Activated T-cell treated with anti-CD3 and anti-CD28 coated beads, Interleukin-2, amount 50 U/mL, for 24 hours (primary cell): ENCODE results near the gene TBL1X.
"Not testable (repeated sequence)": the region's sequence is repeated elsewhere in the genome, so short reads cannot be mapped to it uniquely, and the experiment has no call there.

Source experiments
- DNase-seq: peaks from one replicate; pipeline ENCODE4 v3.0.0-alpha.2; 2020
- H3K27ac Mint-ChIP-seq: 2 replicates; pipeline ENCODE4 v1.8.0; 2020; ENCODE audit warnings: mild to moderate bottlenecking, mixed read lengths
- H3K27me3 Mint-ChIP-seq: 2 replicates; pipeline ENCODE4 v1.8.0; 2020; ENCODE audit warnings: mixed read lengths
- H3K36me3 Mint-ChIP-seq: 2 replicates; pipeline ENCODE4 v1.8.0; 2020; ENCODE audit warnings: low read depth, mixed read lengths
- H3K4me1 Mint-ChIP-seq: 2 replicates; pipeline ENCODE4 v1.8.0; 2020; ENCODE audit warnings: low read depth, mixed read lengths
- H3K4me3 Mint-ChIP-seq: 2 replicates; pipeline ENCODE4 v1.8.0; 2020; ENCODE audit warnings: mild to moderate bottlenecking, moderate library complexity, mixed read lengths
- H3K9me3 Mint-ChIP-seq: 2 replicates; pipeline ENCODE4 v1.8.0; 2020; ENCODE audit warnings: mixed read lengths

TBL1X gene

DNA sequence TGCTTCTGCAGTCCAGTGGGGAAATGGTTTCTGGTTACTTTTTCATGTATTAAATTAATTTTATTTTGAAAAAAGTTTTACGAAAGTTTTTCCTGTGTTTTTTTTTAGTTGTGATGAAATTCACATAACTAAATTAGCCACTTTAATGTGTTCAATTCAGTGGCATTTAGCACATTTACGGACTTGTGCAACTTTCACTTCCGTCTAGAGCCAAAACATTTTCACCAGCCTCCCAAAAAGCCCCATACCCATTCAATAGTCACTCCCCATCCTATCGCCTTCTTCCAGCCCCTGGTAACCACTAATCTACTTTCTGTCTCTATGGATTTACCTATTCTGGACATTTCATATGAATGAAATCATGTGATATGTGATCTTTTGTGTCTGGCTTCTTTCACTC lies 22.8 kb upstream of the TBL1X start:
- Mint-ChIP-seq H3K9me3 (no peaks in the 10 kb centered on the region), H3K36me3 (no peaks in the 10 kb centered on the region), H3K27ac (no peak overlapping the region), H3K27me3 (peaks cover 3% of the 10 kb centered on the region), H3K4me3 (no peak overlapping the region), H3K4me1 (peaks cover 11% of the 10 kb centered on the region)
- no peak for DNase-seq

DNA sequence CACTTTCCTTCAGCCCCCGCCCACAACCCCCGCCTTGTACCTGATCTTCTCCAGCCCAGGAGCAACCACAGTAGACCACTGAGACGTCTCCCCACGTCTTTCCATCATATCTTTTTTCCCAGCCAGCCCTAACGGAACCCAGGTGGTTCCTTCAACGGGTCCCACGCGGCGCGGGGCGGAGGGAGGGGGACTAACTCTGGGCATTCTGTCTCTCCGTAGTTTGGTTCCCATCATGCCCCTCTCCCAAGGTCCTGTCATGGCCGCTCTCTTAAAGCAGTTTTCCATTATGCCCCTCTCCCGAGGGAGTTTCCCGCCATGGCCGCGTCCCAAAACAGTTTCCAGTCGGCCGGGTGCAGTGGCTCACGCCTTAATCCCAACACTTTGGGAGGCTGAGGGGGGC lies 21.5 kb upstream of the TBL1X start:
- Mint-ChIP-seq H3K4me3 (no peak overlapping the region), H3K27me3 (peaks cover 3% of the 10 kb centered on the region), H3K4me1 (peaks cover 11% of the 10 kb centered on the region), H3K9me3 (no peaks in the 10 kb centered on the region), H3K27ac (no peak overlapping the region), H3K36me3 (no peaks in the 10 kb centered on the region)
- DNase-seq, result no peak

DNA sequence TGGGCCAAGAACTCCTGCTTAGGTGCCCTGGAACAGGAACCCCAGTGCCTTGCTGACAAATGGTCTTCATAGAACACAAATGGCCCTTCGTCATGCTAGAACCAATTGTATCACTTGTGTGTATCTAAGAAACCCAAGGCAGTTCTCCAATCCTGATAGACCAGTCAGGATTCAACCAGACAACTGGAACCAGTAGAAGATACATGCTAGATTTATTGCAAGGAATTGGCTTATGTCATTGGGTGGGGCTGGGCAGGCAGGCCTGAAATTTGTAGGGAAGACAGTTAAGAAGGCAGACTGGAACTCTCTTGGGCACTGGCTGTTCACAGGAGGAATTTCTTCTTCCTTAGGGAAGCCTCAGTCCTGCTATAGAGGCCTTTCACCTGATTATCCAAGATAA lies 17.0 kb upstream of the TBL1X start:
- Mint-ChIP-seq H3K27me3 (peaks cover 3% of the 10 kb centered on the region), H3K4me1 (no peaks in the 10 kb centered on the region), H3K36me3 (no peaks in the 10 kb centered on the region), H3K9me3 (no peaks in the 10 kb centered on the region), H3K27ac (no peak overlapping the region), H3K4me3 (no peak overlapping the region)
- DNase-seq, result no peak

DNA sequence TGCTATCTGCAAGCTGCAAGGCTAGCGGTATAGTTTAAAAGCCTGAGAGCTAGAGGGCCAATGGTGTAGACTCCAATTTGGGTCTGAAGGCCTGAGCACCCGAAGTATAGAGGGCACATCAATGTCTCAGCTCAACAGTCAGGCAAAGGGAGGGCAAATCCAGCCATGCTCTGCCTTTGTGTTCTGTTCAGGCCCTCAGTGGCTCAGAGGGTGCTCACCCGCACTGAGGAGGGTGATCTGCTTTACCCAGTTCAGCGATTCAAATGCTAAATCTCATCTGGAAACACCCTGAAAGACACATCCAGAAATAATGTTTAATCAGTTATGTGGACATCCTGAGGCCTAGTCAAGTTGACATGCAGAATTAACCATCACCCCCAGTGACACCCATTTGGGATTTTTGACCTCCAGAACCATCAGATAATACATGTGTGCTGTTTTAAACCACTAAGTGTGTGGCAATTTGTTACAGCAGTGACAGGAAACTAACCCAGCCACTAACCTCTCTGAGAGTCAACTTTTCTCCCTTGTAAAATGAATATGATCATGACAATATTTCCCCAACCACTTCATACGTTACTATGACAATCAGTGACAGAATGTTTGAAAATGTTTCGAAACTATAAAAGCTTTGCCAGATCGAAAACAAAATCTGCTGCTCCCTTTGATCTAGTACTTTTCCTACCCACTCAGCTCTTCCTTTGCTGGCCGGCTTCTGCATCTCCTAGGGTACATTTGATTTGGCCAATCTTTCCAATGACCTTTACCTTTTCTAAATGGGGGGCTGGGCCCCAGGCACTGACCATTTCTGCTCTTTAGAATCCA lies 8.4 kb upstream of the TBL1X start:
- Mint-ChIP-seq H3K36me3 (no peaks in the 10 kb centered on the region), H3K27ac (peak overlapping the region; percentile 87), H3K9me3 (no peaks in the 10 kb centered on the region), H3K27me3 (peaks cover 6% of the 10 kb centered on the region), H3K4me1 (peaks cover 46% of the 10 kb centered on the region), H3K4me3 (peak overlapping the region; percentile 35)
- peak; percentile 49 for DNase-seq

DNA sequence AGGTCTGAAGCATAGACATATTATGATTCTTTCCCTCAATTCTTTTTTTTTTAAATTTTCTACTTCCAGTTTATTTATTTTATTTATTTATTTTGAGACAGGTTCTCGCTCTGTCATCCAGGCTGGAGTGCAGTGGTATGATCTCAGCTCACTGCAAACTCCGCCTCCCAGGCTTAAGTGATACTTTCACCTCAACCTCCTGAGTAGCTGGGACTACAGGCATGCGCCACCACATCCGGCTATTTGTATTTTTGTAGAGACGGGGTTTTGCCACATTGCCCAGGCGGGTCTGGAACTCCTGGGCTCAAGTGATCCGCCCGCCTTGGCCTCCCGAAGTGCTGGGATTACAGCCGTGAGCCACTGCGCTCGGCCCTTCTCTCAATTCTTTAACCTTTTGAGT lies 6.8 kb upstream of the TBL1X start:
- H3K9me3 Mint-ChIP-seq, H3K4me3 Mint-ChIP-seq, H3K36me3 Mint-ChIP-seq, DNase-seq, H3K27ac Mint-ChIP-seq: not testable (repeated sequence)
- Mint-ChIP-seq H3K27me3 (peaks cover 19% of the 10 kb centered on the region), H3K4me1 (peaks cover 61% of the 10 kb centered on the region)

DNA sequence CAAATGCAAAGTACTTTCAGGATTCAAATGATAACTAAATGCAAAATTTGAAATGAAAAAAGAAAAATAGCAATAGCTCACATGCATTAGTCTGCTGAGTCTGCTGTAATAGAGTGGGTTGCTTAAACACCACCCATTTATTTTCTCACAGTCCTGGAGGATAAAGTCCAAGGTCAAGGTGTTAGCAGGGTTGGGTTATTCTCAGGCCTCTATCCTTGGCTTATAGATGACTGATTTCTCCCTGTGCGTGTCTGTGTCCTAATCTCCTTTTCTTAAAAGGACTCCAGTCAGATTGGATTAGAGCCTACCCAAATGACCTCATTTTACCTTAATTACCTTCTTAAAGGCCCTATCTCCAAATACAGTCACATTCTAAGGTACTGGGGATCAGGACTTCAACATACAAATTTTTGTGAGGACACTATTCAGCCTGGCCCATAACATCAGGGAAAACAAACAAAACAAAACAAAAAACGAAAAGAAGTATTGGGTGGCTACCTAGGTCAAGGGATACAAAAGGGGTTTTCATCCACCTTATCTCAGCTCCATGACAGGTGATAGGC lies 6.3 kb upstream of the TBL1X start:
- Mint-ChIP-seq H3K36me3 (no peaks in the 10 kb centered on the region), H3K27ac (no peak overlapping the region), H3K9me3 (no peaks in the 10 kb centered on the region), H3K27me3 (peaks cover 21% of the 10 kb centered on the region), H3K4me1 (peaks cover 65% of the 10 kb centered on the region), H3K4me3 (no peak overlapping the region)
- DNase-seq, result no peak

DNA sequence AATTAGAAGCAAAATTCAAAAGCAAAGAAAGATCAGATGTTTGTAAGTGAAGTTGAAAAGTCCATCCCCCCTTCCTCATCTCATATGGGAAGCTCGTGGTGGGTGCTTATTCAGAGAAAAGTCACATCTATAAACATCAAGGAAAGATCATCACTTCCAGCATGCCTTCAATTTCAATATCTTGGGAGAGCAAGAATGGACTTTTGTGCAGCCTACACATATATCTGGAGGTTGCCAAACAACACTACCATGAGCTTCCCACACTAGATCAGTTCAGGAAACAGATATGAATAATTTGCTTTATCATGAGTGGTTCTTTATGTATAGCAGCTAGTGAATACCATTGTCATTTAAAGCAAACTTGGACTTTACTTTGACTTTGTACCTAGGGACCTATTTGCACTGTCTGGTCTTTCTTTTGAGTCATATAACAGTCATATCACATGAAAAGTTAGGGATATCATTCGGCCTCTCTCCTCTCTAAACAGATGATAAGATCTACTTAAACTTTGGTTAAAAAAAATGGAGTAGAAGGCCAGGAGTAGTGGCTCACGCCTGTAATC lies 5.6 kb upstream of the TBL1X start:
- Mint-ChIP-seq H3K27ac (no peak overlapping the region), H3K9me3 (no peaks in the 10 kb centered on the region), H3K4me1 (peaks cover 71% of the 10 kb centered on the region), H3K36me3 (no peaks in the 10 kb centered on the region), H3K27me3 (peaks cover 27% of the 10 kb centered on the region), H3K4me3 (no peak overlapping the region)
- DNase-seq, result no peak

DNA sequence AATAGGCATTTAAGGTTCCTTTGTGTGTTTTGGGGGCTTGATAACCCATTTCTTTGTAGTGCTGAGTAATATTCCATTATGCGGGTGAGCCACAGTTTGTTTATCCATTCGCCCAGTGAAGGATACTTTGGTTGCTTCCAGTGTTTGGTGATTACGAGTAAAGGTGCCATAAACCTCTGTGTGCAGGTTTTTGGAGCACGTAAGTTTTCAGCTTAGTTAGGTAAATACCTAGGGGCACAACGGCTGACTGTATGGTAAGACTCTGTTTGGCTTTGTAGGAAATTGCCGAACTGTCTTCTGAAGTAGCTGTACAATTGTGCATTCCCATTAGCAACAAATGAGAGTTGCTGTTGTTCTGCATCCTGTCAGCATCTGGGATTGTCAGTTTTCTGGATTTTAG lies 3.8 kb upstream of the TBL1X start:
- H3K27ac Mint-ChIP-seq, result no peak overlapping the region
- no peaks in the 10 kb centered on the region for H3K9me3 Mint-ChIP-seq
- no peaks in the 10 kb centered on the region for H3K36me3 Mint-ChIP-seq
- H3K4me3 Mint-ChIP-seq, result no peak overlapping the region
- H3K27me3 Mint-ChIP-seq, result peaks cover 29% of the 10 kb centered on the region
- DNase-seq, result no peak
- peaks cover 62% of the 10 kb centered on the region for H3K4me1 Mint-ChIP-seq

DNA sequence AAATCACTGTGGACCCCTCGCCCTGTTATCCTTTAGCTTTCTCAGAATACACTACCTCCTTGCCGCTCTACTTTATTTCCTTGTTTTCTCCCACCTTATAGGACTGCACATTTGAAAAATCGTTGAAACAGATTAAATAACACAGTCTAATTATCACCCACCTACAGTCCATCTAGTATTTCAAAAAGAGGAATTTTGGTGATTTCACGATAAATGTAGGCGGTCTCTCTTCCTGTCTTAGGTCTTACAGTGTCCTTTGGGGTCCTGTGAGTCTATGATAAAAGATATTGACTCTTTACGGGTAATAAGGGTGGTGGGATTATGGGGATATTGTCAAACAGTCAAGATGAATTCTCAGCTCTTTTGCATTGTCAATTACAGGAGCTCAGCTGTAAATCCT lies 2.4 kb upstream of the TBL1X start:
- peak overlapping the region; percentile 94 for H3K27ac Mint-ChIP-seq
- no peak for DNase-seq
- no peaks in the 10 kb centered on the region for H3K9me3 Mint-ChIP-seq
- H3K36me3 Mint-ChIP-seq, result peaks cover 3% of the 10 kb centered on the region
- peaks cover 63% of the 10 kb centered on the region for H3K4me1 Mint-ChIP-seq
- peaks cover 41% of the 10 kb centered on the region for H3K27me3 Mint-ChIP-seq
- H3K4me3 Mint-ChIP-seq, result peak overlapping the region; percentile 74

DNA sequence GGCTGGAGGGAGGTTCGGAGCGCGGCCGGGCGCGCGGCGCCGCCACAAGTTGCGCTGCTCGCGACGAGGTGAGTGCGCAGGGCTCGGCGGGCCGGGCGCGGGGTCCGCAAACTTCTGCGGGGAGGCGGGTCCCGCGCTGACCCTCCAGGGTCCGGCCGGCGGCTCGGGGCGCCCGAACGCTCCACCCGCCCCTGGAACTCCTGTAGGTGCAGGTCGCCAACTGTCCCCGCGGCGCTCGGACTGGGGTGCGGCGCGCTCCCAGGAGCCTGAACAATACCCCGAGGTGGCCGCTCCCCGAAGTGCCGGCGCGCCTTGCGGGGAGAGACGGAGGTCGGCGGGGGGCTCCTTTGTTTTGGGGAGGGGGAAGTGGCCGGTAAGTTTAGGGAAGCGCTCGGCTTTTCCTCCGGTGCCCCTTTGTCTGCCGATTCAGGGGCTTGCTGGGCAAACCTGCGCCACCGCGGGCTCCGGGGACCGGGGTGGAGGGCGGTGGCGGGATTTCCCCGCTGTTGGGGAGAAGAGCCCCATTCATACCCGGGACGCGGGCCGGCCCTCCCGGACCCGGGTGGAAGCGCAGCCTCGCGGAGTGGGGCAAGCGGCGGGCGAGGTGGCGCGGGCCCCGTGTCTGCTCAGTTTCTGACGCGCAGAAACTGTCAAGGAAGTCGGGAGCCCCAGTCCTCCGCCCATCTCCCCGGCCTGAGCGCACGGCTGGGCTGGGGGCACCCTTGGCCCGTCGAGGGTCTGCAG lies 694 bp downstream of the TBL1X start:
- Mint-ChIP-seq H3K27ac (no peak overlapping the region), H3K4me3 (peak overlapping the region; percentile 79), H3K4me1 (peaks cover 58% of the 10 kb centered on the region), H3K9me3 (no peaks in the 10 kb centered on the region), H3K36me3 (peaks cover 20% of the 10 kb centered on the region), H3K27me3 (peaks cover 50% of the 10 kb centered on the region)
- peak; percentile 69 for DNase-seq

DNA sequence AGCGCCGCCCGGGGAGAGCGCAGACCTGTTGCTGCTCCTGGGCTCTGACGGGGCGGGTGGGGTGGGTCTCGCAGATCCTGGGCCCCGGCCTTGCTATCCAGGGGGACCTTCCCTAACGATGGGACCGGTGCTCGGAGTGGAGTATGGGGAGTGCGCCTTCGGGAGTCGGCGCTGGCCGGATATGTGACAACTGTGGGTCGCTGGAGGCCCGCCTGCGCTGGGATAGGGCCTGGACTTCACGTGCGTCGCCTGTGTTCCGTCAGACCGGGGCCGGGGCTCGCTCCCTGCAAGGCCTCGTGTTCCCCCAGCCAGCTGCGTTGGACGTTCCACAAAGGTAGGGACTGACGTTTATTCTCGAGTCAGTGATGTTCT lies 1.3 kb downstream of the TBL1X start:
- Mint-ChIP-seq H3K36me3 (peaks cover 25% of the 10 kb centered on the region), H3K4me1 (peaks cover 59% of the 10 kb centered on the region)

DNA sequence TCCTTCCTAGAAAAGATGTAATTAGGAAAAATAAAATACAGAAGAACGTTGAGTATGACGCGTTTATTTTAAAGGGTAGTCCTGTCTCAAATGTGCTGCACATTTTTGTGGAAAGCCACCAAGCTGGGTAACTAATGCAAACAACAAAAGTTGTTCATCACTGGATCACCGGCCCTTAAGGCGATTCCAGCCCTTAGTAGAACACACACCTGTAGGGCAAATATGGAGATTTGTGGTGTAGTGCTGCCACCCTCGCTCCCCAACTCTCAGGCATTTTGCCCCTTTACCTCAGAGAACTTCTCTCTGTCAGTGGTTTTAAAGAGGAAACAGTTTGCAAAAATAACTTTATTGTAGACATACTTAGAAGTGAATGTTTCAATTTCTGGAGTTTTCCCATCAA lies 1.9 kb downstream of the TBL1X start:
- peak overlapping the region; percentile 79 for H3K4me3 Mint-ChIP-seq
- peaks cover 59% of the 10 kb centered on the region for H3K4me1 Mint-ChIP-seq
- no peak for DNase-seq
- H3K27me3 Mint-ChIP-seq, result peaks cover 54% of the 10 kb centered on the region
- peaks cover 31% of the 10 kb centered on the region for H3K36me3 Mint-ChIP-seq
- no peaks in the 10 kb centered on the region for H3K9me3 Mint-ChIP-seq
- peak overlapping the region; percentile 66 for H3K27ac Mint-ChIP-seq

More for the DNA sequence above, 1.3 kb downstream of the TBL1X start:
- Mint-ChIP-seq H3K27me3 (peaks cover 50% of the 10 kb centered on the region), H3K9me3 (no peaks in the 10 kb centered on the region), H3K4me3 (peak overlapping the region; percentile 79), H3K27ac (peak overlapping the region; percentile 66)
- no peak for DNase-seq

DNA sequence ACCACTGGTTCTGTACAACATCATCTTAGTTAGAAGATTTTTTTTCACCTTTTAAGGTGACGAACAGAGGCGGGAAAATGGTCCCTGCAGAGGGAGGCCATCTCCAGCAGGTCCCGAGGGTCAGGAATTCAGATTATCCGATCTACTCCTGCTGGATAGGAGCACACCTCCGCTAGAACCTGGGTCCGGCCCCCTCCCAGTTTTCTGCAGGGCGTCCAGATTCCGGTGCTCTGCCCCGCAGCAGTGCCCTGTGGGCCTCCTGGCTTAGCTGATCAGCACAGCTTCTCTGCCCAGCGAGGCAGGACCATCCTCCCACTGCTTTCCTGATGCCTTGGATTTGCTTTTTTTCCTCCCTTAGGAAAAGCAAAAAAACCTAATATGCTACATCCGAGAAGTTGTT lies 2.3 kb downstream of the TBL1X start:
- H3K4me3 Mint-ChIP-seq, result peak overlapping the region; percentile 79
- peaks cover 33% of the 10 kb centered on the region for H3K36me3 Mint-ChIP-seq
- no peaks in the 10 kb centered on the region for H3K9me3 Mint-ChIP-seq
- H3K27me3 Mint-ChIP-seq, result peaks cover 54% of the 10 kb centered on the region
- no peak overlapping the region for H3K27ac Mint-ChIP-seq
- DNase-seq, result no peak
- H3K4me1 Mint-ChIP-seq, result peaks cover 57% of the 10 kb centered on the region

DNA sequence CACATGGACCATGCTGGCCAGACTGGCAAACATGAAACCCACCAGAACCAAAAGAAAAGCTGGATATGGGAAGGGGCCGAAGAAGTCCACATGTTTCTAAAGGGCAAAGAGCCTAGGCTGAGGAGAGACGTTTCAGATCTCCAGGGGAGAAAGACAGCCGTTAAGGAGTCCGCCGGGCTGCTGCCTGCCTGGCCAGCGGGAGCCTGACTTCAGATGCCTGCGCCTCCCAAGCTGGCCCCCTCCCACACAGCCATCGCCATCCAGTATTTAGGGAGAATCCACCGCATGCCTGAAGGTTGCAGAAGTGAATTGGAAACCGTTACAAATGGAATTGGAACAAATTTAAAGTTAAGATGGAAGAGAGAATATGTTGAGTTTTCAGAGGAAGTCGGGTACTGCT lies 2.9 kb downstream of the TBL1X start:
- Mint-ChIP-seq H3K27me3 (peaks cover 48% of the 10 kb centered on the region), H3K27ac (no peak overlapping the region), H3K9me3 (no peaks in the 10 kb centered on the region), H3K4me3 (peak overlapping the region; percentile 79), H3K36me3 (peaks cover 33% of the 10 kb centered on the region), H3K4me1 (peaks cover 51% of the 10 kb centered on the region)
- no peak for DNase-seq

DNA sequence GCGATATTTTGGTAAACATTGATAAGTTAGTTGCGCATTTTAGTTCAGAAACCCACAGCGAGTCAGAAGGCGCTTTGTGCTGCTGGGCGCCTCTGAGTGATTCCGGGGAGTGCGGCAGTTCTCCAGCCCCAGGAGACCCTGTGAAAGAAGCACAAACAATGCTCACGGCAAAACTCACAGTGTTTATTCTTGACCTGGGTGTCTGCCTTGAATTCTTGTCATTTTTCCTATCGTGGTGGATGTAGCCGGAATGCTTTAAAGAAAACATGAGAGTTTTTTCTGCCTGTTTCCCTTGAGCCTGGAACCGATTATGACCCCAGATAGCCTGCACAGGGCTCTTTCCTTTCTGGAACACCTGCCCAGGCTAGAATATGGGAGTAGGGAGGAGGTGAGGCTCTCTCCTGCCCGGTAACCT lies 6.7 kb downstream of the TBL1X start:
- Mint-ChIP-seq H3K27me3 (peaks cover 40% of the 10 kb centered on the region), H3K9me3 (no peaks in the 10 kb centered on the region), H3K27ac (no peak overlapping the region), H3K36me3 (peaks cover 56% of the 10 kb centered on the region), H3K4me1 (peaks cover 59% of the 10 kb centered on the region), H3K4me3 (no peak overlapping the region)
- DNase-seq, result no peak
